HG03103 (cell line): ENCODE data around the gene PTDSS2.

ENCODE experiments used
- ATAC-seq: cut with Tn5 transposase; IDR thresholded peaks from one replicate; pipeline ENCODE4 v1.9.1; 2021; ENCODE audit warnings: low read depth; ENCODE audit not compliant: unreplicated experiment

PTDSS2 gene

GRCh38 chr11:445765-446588 lies 4.1 kb upstream of the PTDSS2 start:
- no peak for ATAC-seq

- no peak for ATAC-seq
Measured at GRCh38 chr11:446891-447290, 3.2 kb upstream of the PTDSS2 start.

GRCh38 chr11:447923-448731 lies 2.0 kb upstream of the PTDSS2 start:
- ATAC-seq, result peak; percentile 45

- ATAC-seq, result no peak
Measured at GRCh38 chr11:450809-451451, 851 bp downstream of the PTDSS2 start.

- no peak for ATAC-seq
Measured at GRCh38 chr11:451738-452137, 1.7 kb downstream of the PTDSS2 start.

- no peak for ATAC-seq
Measured at GRCh38 chr11:452203-452744, 2.2 kb downstream of the PTDSS2 start.

- ATAC-seq, result no peak
Measured at GRCh38 chr11:452916-453527, 2.9 kb downstream of the PTDSS2 start.

- ATAC-seq, result no peak
Measured at GRCh38 chr11:453564-453963, 3.5 kb downstream of the PTDSS2 start.

GRCh38 chr11:454043-454442 lies 4.0 kb downstream of the PTDSS2 start:
- ATAC-seq, result no peak

GRCh38 chr11:454801-455565 lies 4.9 kb downstream of the PTDSS2 start:
- ATAC-seq, result no peak

- no peak for ATAC-seq
Measured at GRCh38 chr11:455566-456147, 5.6 kb downstream of the PTDSS2 start.

GRCh38 chr11:456533-456932 lies 6.5 kb downstream of the PTDSS2 start:
- ATAC-seq, result no peak

- no peak for ATAC-seq
Measured at GRCh38 chr11:457111-457760, 7.2 kb downstream of the PTDSS2 start.

GRCh38 chr11:459511-460220 lies 9.6 kb downstream of the PTDSS2 start:
- ATAC-seq, result no peak

- no peak for ATAC-seq
Measured at GRCh38 chr11:460331-461199, 10.5 kb downstream of the PTDSS2 start.

GRCh38 chr11:461626-462025 lies 11.5 kb downstream of the PTDSS2 start:
- ATAC-seq, result no peak

- ATAC-seq, result no peak
Measured at GRCh38 chr11:462107-462890, 12.2 kb downstream of the PTDSS2 start.
